ENCODE results near the gene UBXN10.

GRCh38 chr1:20187103-20187812, 1.4 kb downstream of the UBXN10 start:
- TF ChIP-seq POLR2AphosphoS5 (IDR thresholded peaks at IDR 0.05) (peak in 1 of 3 donors; percentile 43), CTCF (IDR thresholded peaks at IDR 0.05) (peak in 1 of 7 experiments; percentile 11), POLR2A (IDR thresholded peaks at IDR 0.05) (no peak)
